Effector memory CD8-positive, alpha-beta T cell (primary cell): ENCODE results near the gene IPO4.
A peak's percentile ranks its signal among the peaks of the same experiment; 100 is the strongest.

Source experiments
- ATAC-seq: fragments of 150-1000 bp; cut with Tn5 transposase; replicated peaks from 2 replicates; pipeline ENCODE4 v1.10.0; 2021; ENCODE audit warnings: mild to moderate bottlenecking, moderate library complexity
- DNase-seq, 3 experiments: peaks; one replicate each; pipeline ENCODE4 v3.0.0; 2021
- H3K27ac Mint-ChIP-seq, 2 donors: one replicate each; pipeline ENCODE4 v1.8.0; 2022; ENCODE audit warnings: mild to moderate bottlenecking in 2 of 2, mixed read lengths in 2 of 2, moderate library complexity in 2 of 2
- H3K27me3 Mint-ChIP-seq, 2 donors: one replicate each; pipeline ENCODE4 v1.8.0; 2022; ENCODE audit warnings: mixed read lengths in 2 of 2
- H3K36me3 Mint-ChIP-seq: one replicate; pipeline ENCODE4 v1.8.0; 2022; ENCODE audit warnings: mild to moderate bottlenecking, moderate library complexity, mixed read lengths; ENCODE audit not compliant: insufficient read depth
- H3K4me1 Mint-ChIP-seq, 2 donors: one replicate each; pipeline ENCODE4 v1.8.0; 2022; ENCODE audit warnings: low read depth in 2 of 2, mixed read lengths in 2 of 2
- H3K4me3 Mint-ChIP-seq, 2 donors: one replicate each; pipeline ENCODE4 v1.8.0; 2022; ENCODE audit warnings: mild to moderate bottlenecking in 2 of 2, mixed read lengths in 2 of 2, moderate library complexity in 2 of 2
- H3K9me3 Mint-ChIP-seq, 2 donors: one replicate each; pipeline ENCODE4 v1.8.0; 2022; ENCODE audit warnings: mixed read lengths in 2 of 2
- total RNA-seq, 9 experiments: gene quantifications; one replicate each; lab custom pipeline; 2026; lab: John Stamatoyannopoulos, UW

Gene IPO4, protein sequence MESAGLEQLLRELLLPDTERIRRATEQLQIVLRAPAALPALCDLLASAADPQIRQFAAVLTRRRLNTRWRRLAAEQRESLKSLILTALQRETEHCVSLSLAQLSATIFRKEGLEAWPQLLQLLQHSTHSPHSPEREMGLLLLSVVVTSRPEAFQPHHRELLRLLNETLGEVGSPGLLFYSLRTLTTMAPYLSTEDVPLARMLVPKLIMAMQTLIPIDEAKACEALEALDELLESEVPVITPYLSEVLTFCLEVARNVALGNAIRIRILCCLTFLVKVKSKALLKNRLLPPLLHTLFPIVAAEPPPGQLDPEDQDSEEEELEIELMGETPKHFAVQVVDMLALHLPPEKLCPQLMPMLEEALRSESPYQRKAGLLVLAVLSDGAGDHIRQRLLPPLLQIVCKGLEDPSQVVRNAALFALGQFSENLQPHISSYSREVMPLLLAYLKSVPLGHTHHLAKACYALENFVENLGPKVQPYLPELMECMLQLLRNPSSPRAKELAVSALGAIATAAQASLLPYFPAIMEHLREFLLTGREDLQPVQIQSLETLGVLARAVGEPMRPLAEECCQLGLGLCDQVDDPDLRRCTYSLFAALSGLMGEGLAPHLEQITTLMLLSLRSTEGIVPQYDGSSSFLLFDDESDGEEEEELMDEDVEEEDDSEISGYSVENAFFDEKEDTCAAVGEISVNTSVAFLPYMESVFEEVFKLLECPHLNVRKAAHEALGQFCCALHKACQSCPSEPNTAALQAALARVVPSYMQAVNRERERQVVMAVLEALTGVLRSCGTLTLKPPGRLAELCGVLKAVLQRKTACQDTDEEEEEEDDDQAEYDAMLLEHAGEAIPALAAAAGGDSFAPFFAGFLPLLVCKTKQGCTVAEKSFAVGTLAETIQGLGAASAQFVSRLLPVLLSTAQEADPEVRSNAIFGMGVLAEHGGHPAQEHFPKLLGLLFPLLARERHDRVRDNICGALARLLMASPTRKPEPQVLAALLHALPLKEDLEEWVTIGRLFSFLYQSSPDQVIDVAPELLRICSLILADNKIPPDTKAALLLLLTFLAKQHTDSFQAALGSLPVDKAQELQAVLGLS
- total RNA-seq, result 1.3 to 6.1 (median 3.5) reads per million in 9 experiments

DNA sequence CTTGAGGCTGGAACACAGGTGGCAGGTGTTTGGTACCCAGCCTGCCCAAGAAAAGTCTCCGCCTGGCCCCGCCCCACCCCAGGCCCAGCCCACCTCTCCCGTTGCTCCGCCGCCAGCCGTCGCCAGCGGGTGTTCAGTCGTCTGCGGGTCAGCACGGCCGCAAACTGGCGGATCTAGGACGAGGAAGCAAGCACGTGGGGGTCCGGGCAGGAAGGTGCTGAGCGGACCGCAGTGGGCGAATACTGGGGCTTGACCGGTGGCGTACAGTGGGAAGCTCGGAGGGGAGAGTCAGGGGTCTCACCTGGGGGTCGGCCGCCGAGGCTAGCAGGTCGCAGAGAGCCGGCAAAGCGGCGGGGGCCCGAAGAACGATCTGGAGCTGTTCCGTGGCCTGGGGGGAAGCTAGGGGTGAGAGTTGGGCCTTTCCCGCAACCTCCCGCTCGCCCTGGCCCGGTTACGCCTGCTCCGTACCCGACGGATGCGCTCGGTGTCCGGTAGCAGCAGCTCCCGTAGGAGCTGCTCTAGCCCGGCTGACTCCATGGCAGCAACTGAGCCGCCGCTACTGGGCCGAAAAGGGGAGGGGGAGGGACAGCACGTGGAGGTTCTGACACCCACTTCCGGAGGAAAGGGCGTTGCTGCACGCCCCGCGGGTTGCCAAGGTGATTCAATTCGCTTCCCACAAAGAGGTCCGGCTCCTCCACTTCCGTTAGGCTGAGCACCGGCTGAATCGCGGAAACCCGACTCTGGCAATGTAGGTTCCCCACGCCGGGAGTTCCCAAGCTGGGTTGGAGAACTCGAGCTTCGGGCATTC lies at the start of gene IPO4:
Gene IPO4 (minus strand): TSS at position 566 of the 808 bp plus-strand sequence. CDS start 29 bp downstream, at position 537.
- ATAC-seq (peak; percentile 92), DNase-seq (peak; percentile 90 to 93 (median 92))
- peak within 1 kb of the TSS; percentile 83 to 88 for H3K4me3 Mint-ChIP-seq
- no peaks in the 10 kb centered on the region for H3K27me3 Mint-ChIP-seq
- peaks cover 65% of the 10 kb centered on the region for H3K36me3 Mint-ChIP-seq
- peaks cover 20 to 21% of the 10 kb centered on the region in 2 donors for H3K4me1 Mint-ChIP-seq
- peak within 1 kb of the TSS; percentile 85 to 91 for H3K27ac Mint-ChIP-seq
- no peaks in the 10 kb centered on the region for H3K9me3 Mint-ChIP-seq

DNA sequence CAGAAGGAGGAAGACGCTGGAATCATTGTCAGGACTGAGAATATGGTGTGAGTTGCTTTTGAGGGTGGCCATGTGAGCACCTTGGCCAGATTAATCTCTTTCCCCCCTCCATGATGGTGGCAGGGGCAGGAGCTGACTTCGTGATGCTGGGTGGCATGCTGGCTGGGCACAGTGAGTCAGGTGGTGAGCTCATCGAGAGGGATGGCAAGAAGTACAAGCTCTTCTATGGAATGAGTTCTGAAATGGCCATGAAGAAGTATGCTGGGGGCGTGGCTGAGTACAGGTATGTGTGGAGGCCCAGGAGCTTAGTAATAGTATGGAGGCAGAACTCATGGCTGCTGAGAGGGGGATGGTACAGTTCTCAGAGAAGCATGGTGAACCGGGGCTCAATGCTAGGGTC lies 49.5 kb upstream of the IPO4 start:
- peaks cover 67% of the 10 kb centered on the region for H3K36me3 Mint-ChIP-seq
- H3K9me3 Mint-ChIP-seq, result no peaks in the 10 kb centered on the region

DNA sequence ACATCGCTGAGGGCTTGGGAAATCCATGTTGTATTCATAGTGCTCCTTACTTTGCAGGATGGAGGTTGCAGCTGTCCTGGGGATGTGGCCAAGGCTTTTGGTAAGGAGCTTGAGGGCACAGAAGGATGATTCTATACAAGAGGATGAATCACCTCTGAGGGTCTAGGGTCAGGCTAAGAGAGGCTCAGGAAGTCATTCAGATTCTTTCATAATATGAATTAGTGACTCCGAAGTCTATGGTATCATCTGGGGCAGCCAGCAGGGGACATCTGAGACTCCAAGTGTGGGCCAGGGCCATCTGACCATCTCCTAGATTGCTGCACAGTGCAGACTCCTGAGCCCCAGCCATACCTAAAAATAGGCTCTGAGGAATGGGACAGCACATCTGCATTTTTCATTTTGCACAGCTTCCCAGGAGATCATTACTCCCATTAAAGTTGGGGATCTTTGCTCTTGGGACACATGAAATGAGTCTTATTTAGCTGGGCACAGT lies 48.9 kb upstream of the IPO4 start:
- peaks cover 62% of the 10 kb centered on the region for H3K36me3 Mint-ChIP-seq

More for the DNA sequence above, 49.5 kb upstream of the IPO4 start:
- Mint-ChIP-seq H3K27ac (peak overlapping the region; percentile 3 to 57), H3K4me1 (peaks cover 62 to 68% of the 10 kb centered on the region in 2 donors), H3K27me3 (no peaks in the 10 kb centered on the region), H3K4me3 (no peak overlapping the region)
- no peak for ATAC-seq
- no peak for DNase-seq

DNA sequence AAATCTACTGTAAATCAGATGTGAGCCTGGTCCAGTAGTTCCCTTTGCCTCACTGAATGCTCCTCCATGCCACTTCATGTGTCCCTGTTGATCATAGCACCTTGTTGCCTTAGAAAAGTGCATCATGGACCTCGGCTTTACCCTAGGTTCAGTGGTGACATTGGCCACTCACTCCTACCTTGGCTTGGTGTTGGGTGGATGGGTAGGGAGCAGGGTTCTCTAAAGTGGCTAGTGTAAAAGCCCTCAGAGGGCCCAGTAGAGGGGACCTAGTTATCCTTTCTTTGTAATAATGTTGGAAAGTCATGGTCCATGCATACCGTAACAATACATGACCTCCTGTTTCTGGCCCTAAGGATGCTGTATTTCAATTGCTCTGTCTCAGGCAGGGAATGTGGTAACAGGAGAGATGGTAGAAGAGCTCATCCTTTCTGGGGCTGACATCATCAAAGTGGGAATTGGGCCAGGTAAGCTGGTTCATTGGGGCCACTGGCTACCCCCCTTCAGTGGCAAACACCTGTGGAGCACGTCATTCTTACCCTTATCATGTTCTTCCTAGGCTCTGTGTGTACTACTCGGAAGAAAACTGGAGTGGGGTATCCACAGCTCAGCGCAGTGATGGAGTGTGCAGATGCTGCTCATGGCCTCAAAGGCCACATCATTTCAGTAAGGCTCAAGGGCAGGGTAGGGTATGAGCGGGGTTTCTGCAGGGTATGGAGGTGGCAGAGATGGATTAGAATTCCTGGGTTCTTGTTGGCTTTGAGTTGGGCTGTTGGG lies 48.3 kb upstream of the IPO4 start:
- Mint-ChIP-seq H3K4me1 (peaks cover 54 to 64% of the 10 kb centered on the region in 2 donors), H3K4me3 (no peak overlapping the region), H3K27me3 (no peaks in the 10 kb centered on the region), H3K36me3 (peaks cover 56% of the 10 kb centered on the region), H3K9me3 (no peaks in the 10 kb centered on the region), H3K27ac (peak overlapping the region in 1 of 2 donors; percentile 57)
- no peak for ATAC-seq
- no peak for DNase-seq

More for the DNA sequence above, 48.9 kb upstream of the IPO4 start:
- H3K4me3 Mint-ChIP-seq, result no peak overlapping the region
- DNase-seq (no peak), ATAC-seq (no peak)
- H3K27me3 Mint-ChIP-seq, result no peaks in the 10 kb centered on the region
- H3K27ac Mint-ChIP-seq, result peak overlapping the region in 1 of 2 donors; percentile 57
- H3K4me1 Mint-ChIP-seq, result peaks cover 60 to 67% of the 10 kb centered on the region in 2 donors
- no peaks in the 10 kb centered on the region for H3K9me3 Mint-ChIP-seq

DNA sequence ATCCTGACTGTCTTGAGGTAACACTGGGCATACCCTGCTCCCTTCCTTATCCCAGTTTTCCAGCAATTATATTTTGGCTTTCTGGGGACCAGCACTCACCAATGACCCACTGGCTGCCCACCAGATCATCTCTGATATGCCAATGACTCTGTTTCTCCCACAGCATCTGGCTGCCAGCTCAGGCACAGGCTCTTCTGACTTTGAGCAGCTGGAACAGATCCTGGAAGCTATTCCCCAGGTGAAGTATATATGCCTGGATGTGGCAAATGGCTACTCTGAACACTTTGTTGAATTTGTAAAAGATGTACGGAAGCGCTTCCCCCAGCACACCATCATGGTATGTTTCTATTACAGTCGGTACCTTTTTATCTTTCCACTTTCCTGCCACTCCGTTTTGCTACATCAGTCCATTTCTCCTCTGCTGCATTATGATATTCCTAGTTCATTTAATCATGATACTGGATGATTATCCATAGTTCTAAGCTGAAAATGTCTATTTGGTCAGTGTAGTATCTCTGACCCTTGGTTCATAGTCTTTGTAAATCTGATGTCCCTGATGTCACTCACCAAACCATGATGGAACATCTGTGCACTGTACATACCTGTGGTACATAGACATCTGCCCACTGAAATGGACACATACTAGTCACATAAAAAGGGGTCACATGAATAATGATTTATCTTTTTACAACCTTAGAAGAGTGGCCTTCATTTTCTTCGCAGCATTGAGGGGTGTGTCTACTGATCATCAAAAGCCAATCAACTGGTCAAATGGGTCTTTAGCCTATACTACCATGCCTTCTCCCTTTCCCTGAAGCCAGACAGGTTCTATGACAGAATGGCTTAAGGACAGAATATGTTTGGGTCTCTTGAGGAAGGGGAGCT lies 47.4 kb upstream of the IPO4 start:
- Mint-ChIP-seq H3K36me3 (peaks cover 51% of the 10 kb centered on the region), H3K4me3 (no peak overlapping the region), H3K4me1 (peaks cover 60 to 67% of the 10 kb centered on the region in 2 donors), H3K9me3 (no peaks in the 10 kb centered on the region), H3K27me3 (no peaks in the 10 kb centered on the region), H3K27ac (peak overlapping the region; percentile 11 to 83)
- ATAC-seq, result no peak
- no peak for DNase-seq

DNA sequence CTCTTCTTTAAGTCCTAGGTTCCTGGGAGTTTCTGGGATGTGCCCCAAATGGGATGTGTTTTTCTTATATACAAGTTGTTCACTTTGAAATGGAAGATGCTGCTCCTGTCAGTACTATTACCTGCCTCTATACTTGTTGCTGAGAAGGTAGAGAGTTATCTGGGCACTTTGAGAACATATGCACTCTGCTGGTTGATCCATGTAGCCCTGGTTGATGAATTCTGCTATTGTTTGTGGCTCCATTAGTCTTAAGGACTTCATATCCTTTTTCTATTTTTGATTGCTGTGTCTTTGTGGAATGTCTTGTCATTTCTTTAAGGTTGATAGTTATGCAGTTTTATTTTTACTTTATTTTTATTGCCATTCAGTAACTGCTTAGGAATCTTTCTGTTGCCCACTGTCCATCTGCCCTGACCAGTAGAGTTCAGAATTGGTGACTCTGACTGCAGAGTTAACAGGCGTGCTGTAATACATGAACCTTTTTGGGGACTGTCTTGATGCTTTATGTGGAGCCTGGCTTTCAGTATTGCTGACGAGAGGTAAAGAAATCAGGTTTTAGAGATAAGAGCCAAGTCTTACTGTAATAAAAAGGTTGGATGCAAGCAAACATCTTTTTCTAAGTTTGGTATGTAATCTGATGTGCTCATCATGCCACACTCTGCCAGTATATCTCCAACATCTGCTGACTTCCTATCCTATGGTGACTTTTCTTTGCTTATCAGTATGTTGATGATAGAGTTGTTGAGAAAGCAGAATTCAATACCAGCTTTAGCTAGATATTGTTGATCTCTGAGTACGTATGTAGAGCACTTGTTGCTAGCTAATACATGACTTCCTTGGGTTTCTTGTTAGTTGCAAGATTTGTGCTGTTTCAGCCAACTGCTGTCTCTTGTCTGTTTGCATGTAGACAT lies 45.7 kb upstream of the IPO4 start:
- H3K27ac Mint-ChIP-seq, result peak overlapping the region; percentile 47 to 49
- peaks cover 49 to 55% of the 10 kb centered on the region in 2 donors for H3K4me1 Mint-ChIP-seq
- no peak for ATAC-seq
- peak overlapping the region; percentile 14 to 80 for H3K4me3 Mint-ChIP-seq
- no peaks in the 10 kb centered on the region for H3K9me3 Mint-ChIP-seq
- H3K27me3 Mint-ChIP-seq, result no peaks in the 10 kb centered on the region
- H3K36me3 Mint-ChIP-seq, result peaks cover 35% of the 10 kb centered on the region
- no peak for DNase-seq

DNA sequence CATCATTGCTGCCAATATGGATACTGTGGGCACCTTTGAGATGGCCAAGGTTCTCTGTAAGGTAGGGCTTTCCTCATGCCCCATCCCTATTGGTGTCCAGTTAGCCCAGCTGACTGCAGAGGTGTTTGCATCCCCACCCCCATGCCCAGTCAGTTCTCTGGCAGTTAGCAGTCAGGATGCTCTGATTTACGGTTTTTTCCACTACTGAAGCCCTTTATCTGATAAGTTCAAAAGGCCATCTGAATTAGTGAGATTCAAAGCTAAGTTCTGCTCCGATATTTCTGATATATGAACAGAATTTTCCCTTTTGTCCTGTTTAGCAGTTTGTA lies 44.9 kb upstream of the IPO4 start:
- no peak for DNase-seq

DNA sequence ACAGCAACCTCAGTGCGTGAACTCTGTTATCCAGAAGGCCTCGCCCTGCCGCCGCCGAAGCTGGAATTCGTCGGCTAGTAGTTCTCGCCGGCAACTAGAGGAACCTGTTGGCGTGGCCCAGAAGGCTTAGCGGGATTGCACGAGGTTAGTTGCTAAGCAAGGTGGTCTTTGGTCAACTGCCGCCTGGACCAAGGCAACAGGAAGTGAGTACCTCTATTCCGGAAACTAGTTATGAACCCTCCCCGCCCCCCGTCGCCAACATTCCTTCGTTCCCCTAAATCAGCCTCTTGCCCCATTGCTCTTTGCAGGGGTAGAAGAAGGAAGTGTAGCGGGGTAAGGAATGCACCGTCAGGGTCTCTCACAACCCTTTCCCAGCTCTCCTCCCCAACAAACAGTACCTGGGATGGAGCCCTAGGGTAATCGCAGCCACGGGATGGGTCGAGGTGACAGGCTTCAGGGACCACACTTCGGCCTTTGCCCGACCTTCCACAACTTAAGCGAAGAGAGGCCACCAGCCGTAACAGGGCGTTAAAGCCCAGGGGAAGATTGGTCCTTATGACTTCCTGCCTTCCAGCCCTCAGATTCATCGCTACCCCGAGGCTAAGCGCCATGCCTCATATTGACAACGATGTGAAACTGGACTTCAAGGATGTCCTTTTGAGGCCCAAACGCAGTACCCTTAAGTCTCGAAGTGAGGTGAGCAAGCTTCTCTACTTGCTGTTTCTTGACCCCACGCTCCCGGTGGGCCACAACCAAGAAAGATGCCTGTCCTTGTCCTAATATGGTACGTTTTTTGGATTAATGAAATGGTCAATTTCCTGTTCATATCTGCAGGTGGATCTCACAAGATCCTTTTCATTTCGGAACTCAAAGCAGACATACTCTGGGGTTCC lies 44.3 kb upstream of the IPO4 start, which contains the start of gene GMPR2:
Gene GMPR2 (plus strand): TSS at position 285 of the 893 bp plus-strand sequence. CDS start 325 bp downstream, at position 610.
- H3K4me1 Mint-ChIP-seq, result peaks cover 37 to 42% of the 10 kb centered on the region in 2 donors
- ATAC-seq (peak; percentile 14), DNase-seq (no peak)
- H3K27me3 Mint-ChIP-seq, result no peaks in the 10 kb centered on the region
- peak within 1 kb of the TSS; percentile 81 to 91 for H3K27ac Mint-ChIP-seq
- H3K9me3 Mint-ChIP-seq, result no peaks in the 10 kb centered on the region
- peaks cover 38% of the 10 kb centered on the region for H3K36me3 Mint-ChIP-seq
- peak within 1 kb of the TSS; percentile 80 to 85 for H3K4me3 Mint-ChIP-seq

More for the DNA sequence above, 44.9 kb upstream of the IPO4 start:
- no peaks in the 10 kb centered on the region for H3K9me3 Mint-ChIP-seq
- H3K4me1 Mint-ChIP-seq, result peaks cover 41 to 48% of the 10 kb centered on the region in 2 donors
- ATAC-seq, result no peak
- H3K36me3 Mint-ChIP-seq, result peaks cover 36% of the 10 kb centered on the region
- H3K27ac Mint-ChIP-seq, result peak overlapping the region; percentile 49 to 81
- H3K27me3 Mint-ChIP-seq, result no peaks in the 10 kb centered on the region
- peak overlapping the region; percentile 80 to 85 for H3K4me3 Mint-ChIP-seq

DNA sequence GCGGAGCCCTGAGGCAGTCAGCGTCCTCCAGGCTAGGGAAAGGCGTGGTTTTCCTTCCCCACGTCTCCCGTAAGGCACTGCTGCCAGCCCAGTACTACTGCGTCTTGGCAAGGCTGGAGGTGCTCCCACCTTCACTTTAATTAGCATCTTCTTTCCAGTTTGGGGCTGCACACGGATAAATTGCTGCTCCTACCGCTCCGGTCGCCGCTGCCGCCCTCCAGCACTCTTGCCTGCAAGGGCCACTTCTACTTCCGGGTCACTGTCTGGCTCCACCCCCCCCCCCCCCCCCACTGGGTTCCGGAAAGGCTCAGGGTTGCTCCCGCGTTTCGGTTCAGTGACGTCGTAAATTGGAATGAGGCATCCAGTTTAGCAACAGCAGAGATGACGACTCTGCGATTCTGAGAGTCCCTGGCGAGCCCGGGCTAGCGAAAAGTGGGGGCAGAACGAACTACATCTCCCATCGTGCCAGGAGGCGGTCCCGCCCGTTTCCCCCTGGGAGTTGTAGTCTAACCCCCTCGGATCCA lies 43.6 kb upstream of the IPO4 start, which contains the start of gene NEDD8:
Gene NEDD8 (minus strand): TSS at position 247 of the 524 bp plus-strand sequence. CDS start 100 bp downstream, at position 147.
- H3K4me3 Mint-ChIP-seq, result peak within 1 kb of the TSS; percentile 80 to 85
- H3K36me3 Mint-ChIP-seq, result peaks cover 38% of the 10 kb centered on the region
- H3K4me1 Mint-ChIP-seq, result peaks cover 36 to 42% of the 10 kb centered on the region in 2 donors
- H3K27ac Mint-ChIP-seq, result peak within 1 kb of the TSS; percentile 81 to 91
- H3K9me3 Mint-ChIP-seq, result no peaks in the 10 kb centered on the region
- peak; percentile 82 to 86 (median 82) for DNase-seq
- ATAC-seq, result peak; percentile 83
- H3K27me3 Mint-ChIP-seq, result no peaks in the 10 kb centered on the region
